H7 (cell line): ENCODE results near the gene OR2AE1. TPM values are rescaled to one million over a fixed set of nuclear protein-coding genes. Genes with fewer than 3 reads are reported as not detected.

ENCODE experiments used
- DNase-seq: peaks from one replicate; pipeline ENCODE4 v3.0.0; 2012
- H3K27me3 ChIP-seq: 2 replicates; pipeline ENCODE4 v1.6.0; 2011; ENCODE audit warnings: mild to moderate bottlenecking, low read length; ENCODE audit not compliant: control insufficient read depth, insufficient read depth
- H3K36me3 ChIP-seq: replicated peaks from 2 replicates; pipeline ENCODE4 v1.5.1; 2011; ENCODE audit warnings: low read length; ENCODE audit not compliant: control insufficient read depth, insufficient read depth
- H3K4me3 ChIP-seq: 2 replicates; pipeline ENCODE4 v1.5.1; 2011; ENCODE audit warnings: low read depth, mild to moderate bottlenecking, control low read depth, low read length, moderate library complexity; ENCODE audit not compliant: insufficient read depth
- total RNA-seq: library from RNA; depleted of rRNA; stranded (reverse); fragments of >200 nt; shearing (Covaris generic); gene quantifications from 2 replicates; pipeline ENCODE4 v1.2.3, GENCODE V29; 2014; rRNA removed

OR2AE1 gene
- total RNA-seq, 1 experiment from 2014 or later: not detected

GRCh38 chr7:99839287-99840021 lies 37.4 kb downstream of the OR2AE1 start:
- no peaks in the 10 kb centered on the region for H3K27me3 ChIP-seq
- H3K4me3 ChIP-seq: no peak overlapping the region
- peak; percentile 57 for DNase-seq
- no peaks in the 10 kb centered on the region for H3K36me3 ChIP-seq

GRCh38 chr7:99837649-99838361 lies 39.0 kb downstream of the OR2AE1 start:
- H3K27me3 ChIP-seq: no peaks in the 10 kb centered on the region
- no peak overlapping the region for H3K4me3 ChIP-seq
- DNase-seq: no peak
- H3K36me3 ChIP-seq: no peaks in the 10 kb centered on the region

- DNase-seq: no peak
- Histone ChIP-seq H3K4me3 (no peak overlapping the region), H3K27me3 (no peaks in the 10 kb centered on the region), H3K36me3 (no peaks in the 10 kb centered on the region)
Observed at GRCh38 chr7:99835189-99835588, 41.6 kb downstream of the OR2AE1 start.

GRCh38 chr7:99834382-99834781 lies 42.5 kb downstream of the OR2AE1 start:
- DNase-seq: no peak
- H3K36me3 ChIP-seq: no peaks in the 10 kb centered on the region
- H3K4me3 ChIP-seq: no peak overlapping the region
- H3K27me3 ChIP-seq: no peaks in the 10 kb centered on the region

DNA sequence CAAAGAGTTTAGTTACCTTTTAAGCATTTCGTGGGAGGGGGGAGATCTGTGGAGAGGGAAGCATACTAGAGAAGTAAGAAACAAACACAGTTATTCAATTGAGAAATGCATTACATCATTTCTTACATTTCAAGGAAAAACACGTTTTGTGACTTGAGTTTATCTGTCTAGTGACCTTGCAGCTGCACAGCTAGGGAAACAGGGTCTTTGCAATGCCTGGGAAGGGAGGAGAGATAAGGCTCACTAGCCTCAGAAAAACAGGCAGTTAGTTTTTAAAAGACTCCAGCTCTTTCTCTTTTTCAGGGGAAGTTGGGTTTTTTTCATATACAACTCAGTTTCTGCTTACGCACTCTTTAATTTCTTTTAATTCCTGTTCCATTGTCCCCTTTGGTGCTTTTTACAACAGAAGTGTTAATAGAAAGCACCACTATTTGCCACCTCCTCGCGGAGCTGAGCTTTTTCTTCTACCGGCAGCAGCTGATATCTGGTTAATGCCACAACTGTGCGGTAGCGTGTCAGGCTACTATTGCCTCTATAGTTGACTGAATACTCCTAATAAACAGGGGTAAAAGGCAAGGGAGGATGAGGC lies 43.5 kb downstream of the OR2AE1 start:
- Histone ChIP-seq H3K36me3 (no peaks in the 10 kb centered on the region), H3K27me3 (no peaks in the 10 kb centered on the region), H3K4me3 (no peak overlapping the region)
- DNase-seq: no peak

- Histone ChIP-seq H3K36me3 (no peaks in the 10 kb centered on the region), H3K27me3 (no peaks in the 10 kb centered on the region), H3K4me3 (no peak overlapping the region)
- DNase-seq: no peak
Observed at GRCh38 chr7:99831595-99831994, 45.2 kb downstream of the OR2AE1 start.

DNA sequence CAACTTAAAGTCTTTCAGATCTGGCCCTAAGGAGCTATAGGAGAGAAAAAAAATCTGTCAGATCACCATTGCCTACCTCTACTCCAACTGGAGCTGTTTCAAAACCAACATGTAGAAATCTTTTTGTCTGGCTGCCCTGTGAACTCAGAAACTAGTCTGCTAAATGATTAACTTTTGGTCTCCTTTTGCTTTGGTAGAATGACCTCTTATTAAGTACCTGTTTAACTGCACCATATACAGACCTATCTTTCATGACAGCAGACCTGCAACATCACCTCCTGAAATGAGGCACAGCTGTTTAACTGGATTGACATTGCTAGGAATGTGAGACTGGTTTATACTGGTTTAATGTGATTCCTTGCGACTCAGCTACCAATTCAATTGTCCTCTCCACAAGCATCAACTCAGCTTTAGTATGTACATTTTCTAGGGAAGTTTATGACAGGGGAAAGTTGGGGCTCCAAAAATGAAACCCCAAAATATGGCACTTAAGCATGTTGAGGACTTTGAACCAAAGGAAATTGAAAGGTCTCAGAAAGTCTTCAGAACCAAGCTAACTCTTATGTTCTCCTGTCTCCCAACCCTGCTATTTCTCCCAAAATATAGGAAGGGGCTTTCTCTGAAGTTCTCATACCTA lies 47.2 kb downstream of the OR2AE1 start:
- no peaks in the 10 kb centered on the region for H3K27me3 ChIP-seq

GRCh38 chr7:99828811-99829210 lies 48.0 kb downstream of the OR2AE1 start:
- H3K27me3 ChIP-seq: no peaks in the 10 kb centered on the region
- DNase-seq: no peak
- no peak overlapping the region for H3K4me3 ChIP-seq
- H3K36me3 ChIP-seq: no peaks in the 10 kb centered on the region

More for the DNA sequence above, 47.2 kb downstream of the OR2AE1 start:
- no peak overlapping the region for H3K4me3 ChIP-seq
- no peak for DNase-seq
- no peaks in the 10 kb centered on the region for H3K36me3 ChIP-seq

GRCh38 chr7:99827040-99827778 lies 49.6 kb downstream of the OR2AE1 start:
- H3K27me3 ChIP-seq: no peaks in the 10 kb centered on the region
- no peak overlapping the region for H3K4me3 ChIP-seq
- DNase-seq: no peak
- H3K36me3 ChIP-seq: no peaks in the 10 kb centered on the region

Other genes with a start within 250 kb of the OR2AE1 start
- 0.31 TPM in 1 of 2 replicates, not detected in the other for gene CYP3A5, start 197.0 kb downstream of the OR2AE1 start, total RNA-seq
- gene CYP3A7, start 141.8 kb downstream of the OR2AE1 start, total RNA-seq: not detected in 2 replicates
- gene CYP3A4, start 92.8 kb downstream of the OR2AE1 start, total RNA-seq: not detected in 2 replicates
- 0.48 TPM in 1 of 2 replicates, not detected in the other for gene CYP3A43, start 49.0 kb downstream of the OR2AE1 start, total RNA-seq
- gene TRIM4, start 42.5 kb upstream of the OR2AE1 start, total RNA-seq: 0.28 TPM in 1 of 2 replicates, not detected in the other
- gene GJC3, start 52.6 kb upstream of the OR2AE1 start, total RNA-seq: 0.10 and 0.37 TPM in 2 replicates
- not detected in 2 replicates for gene AZGP1, start 99.0 kb upstream of the OR2AE1 start, total RNA-seq
- gene ZKSCAN1, start 138.6 kb upstream of the OR2AE1 start, total RNA-seq: 9.0 and 17.0 TPM in 2 replicates
- gene ZSCAN21, start 172.7 kb upstream of the OR2AE1 start, total RNA-seq: 27.2 and 32.9 TPM in 2 replicates
- gene ZNF3, start 204.7 kb upstream of the OR2AE1 start, total RNA-seq: 40.8 and 51.0 TPM in 2 replicates
- 51.8 and 59.6 TPM in 2 replicates for gene COPS6, start 211.9 kb upstream of the OR2AE1 start, total RNA-seq
- 363 and 383 TPM in 2 replicates for gene MCM7, start 224.4 kb upstream of the OR2AE1 start, total RNA-seq
- 15.1 and 23.3 TPM in 2 replicates for gene AP4M1, start 224.6 kb upstream of the OR2AE1 start, total RNA-seq
- 104 and 106 TPM in 2 replicates for gene TAF6, start 242.3 kb upstream of the OR2AE1 start, total RNA-seq
- 12.2 and 17.1 TPM in 2 replicates for gene CNPY4, start 242.6 kb upstream of the OR2AE1 start, total RNA-seq
- gene MBLAC1, start 249.9 kb upstream of the OR2AE1 start, total RNA-seq: 1.1 and 3.5 TPM in 2 replicates